MM.1S (cell line): ENCODE data around the gene MT1B.

ENCODE experiments used
- DNase-seq: peaks from one replicate; pipeline ENCODE4 v3.0.0-alpha.2; 2015
- H2AFZ ChIP-seq: fragments of 300-600 bp; sonication (generic); 2 replicates; pipeline ENCODE4 v1.6.0; 2016; ENCODE audit warnings: antibody characterized with exemption, low read length
- H3F3A ChIP-seq: fragments of 300-600 bp; sonication (generic); 2 replicates; pipeline ENCODE4 v1.6.1; 2016; ENCODE audit warnings: mild to moderate bottlenecking, antibody characterized with exemption, low read length, moderate library complexity, mixed read lengths; ENCODE audit not compliant: insufficient read depth
- H3K27ac ChIP-seq: fragments of 300-600 bp; sonication (generic); 2 replicates; pipeline ENCODE4 v1.5.1; 2016; ENCODE audit warnings: mild to moderate bottlenecking, low read length
- H3K27me3 ChIP-seq: fragments of 300-600 bp; sonication (generic); replicated peaks from 2 replicates; pipeline ENCODE4 v1.6.0; 2016; ENCODE audit warnings: low read length; ENCODE audit not compliant: insufficient read depth
- H3K36me3 ChIP-seq: fragments of 300-600 bp; sonication (generic); replicated peaks from 2 replicates; pipeline ENCODE4 v1.6.1; 2016; ENCODE audit warnings: mild to moderate bottlenecking, low read length, mixed read lengths; ENCODE audit not compliant: insufficient read depth
- H3K4me1 ChIP-seq: fragments of 300-600 bp; sonication (generic); 2 replicates; pipeline ENCODE4 v1.6.1; 2016; ENCODE audit warnings: low read length, mixed read lengths
- H3K4me2 ChIP-seq: fragments of 300-600 bp; sonication (generic); 2 replicates; pipeline ENCODE4 v1.6.0; 2016; ENCODE audit warnings: low read depth, low read length
- H3K4me3 ChIP-seq: fragments of 300-600 bp; sonication (generic); 2 replicates; pipeline ENCODE4 v1.5.1; 2016; ENCODE audit warnings: low read length, mixed read lengths
- H3K79me2 ChIP-seq: fragments of 300-600 bp; sonication (generic); 2 replicates; pipeline ENCODE4 v1.6.1; 2016; ENCODE audit warnings: mixed run types, low read length, mixed read lengths
- H3K9ac ChIP-seq: fragments of 300-600 bp; sonication (generic); 2 replicates; pipeline ENCODE4 v1.6.1; 2016; ENCODE audit warnings: low read length, mixed read lengths
- H3K9me2 ChIP-seq: fragments of 300-600 bp; sonication (generic); replicated peaks from 2 replicates; pipeline ENCODE4 v1.6.1; 2016; ENCODE audit warnings: mild to moderate bottlenecking, low read length, mixed read lengths; ENCODE audit not compliant: insufficient read depth
- H3K9me3 ChIP-seq: fragments of 300-600 bp; sonication (generic); replicated peaks from 2 replicates; pipeline ENCODE4 v1.6.1; 2016; ENCODE audit warnings: mild to moderate bottlenecking, low read length, mixed read lengths; ENCODE audit not compliant: insufficient read depth
- H4K20me1 ChIP-seq: fragments of 300-600 bp; sonication (generic); 2 replicates; pipeline ENCODE4 v1.6.1; 2016; ENCODE audit warnings: mild to moderate bottlenecking, low read length, moderate library complexity, mixed read lengths; ENCODE audit not compliant: insufficient read depth
- CTCF ChIP-seq: fragments of 300-600 bp; sonication (generic); IDR thresholded peaks from 2 replicates; pipeline ENCODE4 v1.5.1; 2016; ENCODE audit warnings: antibody characterized with exemption, low read length, mixed read lengths
- EZH2 ChIP-seq: fragments of 300-600 bp; sonication (generic); optimal IDR thresholded peaks from 2 replicates; pipeline ENCODE3; 2017; ENCODE audit warnings: low read depth, mild to moderate bottlenecking, antibody characterized with exemption, low read length, mixed read lengths
- EZH2phosphoT487 ChIP-seq: fragments of 300-600 bp; sonication (generic); IDR thresholded peaks from 2 replicates; pipeline ENCODE4 v1.6.1; 2018; ENCODE audit warnings: antibody characterized with exemption, low read length

Gene MT1B

GRCh38 chr16:56682703-56683397 is 31.2 kb downstream of the MT1B start:
- Histone ChIP-seq H3K4me2 (peak overlapping the region; percentile 90), H3K4me1 (no peaks in the 10 kb centered on the region), H3K9me2 (no peaks in the 10 kb centered on the region), H3K9ac (peak overlapping the region; percentile 50; the same call in 1 of the 2 replicates), H3K79me2 (no peaks in the 10 kb centered on the region), H2AFZ (peak overlapping the region; percentile 98), H3K27me3 (peaks cover 11% of the 10 kb centered on the region; the same call in 1 of the 2 replicates), H3K9me3 (no peaks in the 10 kb centered on the region), H3K27ac (no peak overlapping the region), H4K20me1 (no peaks in the 10 kb centered on the region), H3K36me3 (no peaks in the 10 kb centered on the region), H3F3A (no peaks in the 10 kb centered on the region), H3K4me3 (peak overlapping the region; percentile 71)
- TF ChIP-seq EZH2: no peak
- TF ChIP-seq EZH2phosphoT487: no peak
- TF ChIP-seq CTCF: no peak
- no peak for DNase-seq

DNA sequence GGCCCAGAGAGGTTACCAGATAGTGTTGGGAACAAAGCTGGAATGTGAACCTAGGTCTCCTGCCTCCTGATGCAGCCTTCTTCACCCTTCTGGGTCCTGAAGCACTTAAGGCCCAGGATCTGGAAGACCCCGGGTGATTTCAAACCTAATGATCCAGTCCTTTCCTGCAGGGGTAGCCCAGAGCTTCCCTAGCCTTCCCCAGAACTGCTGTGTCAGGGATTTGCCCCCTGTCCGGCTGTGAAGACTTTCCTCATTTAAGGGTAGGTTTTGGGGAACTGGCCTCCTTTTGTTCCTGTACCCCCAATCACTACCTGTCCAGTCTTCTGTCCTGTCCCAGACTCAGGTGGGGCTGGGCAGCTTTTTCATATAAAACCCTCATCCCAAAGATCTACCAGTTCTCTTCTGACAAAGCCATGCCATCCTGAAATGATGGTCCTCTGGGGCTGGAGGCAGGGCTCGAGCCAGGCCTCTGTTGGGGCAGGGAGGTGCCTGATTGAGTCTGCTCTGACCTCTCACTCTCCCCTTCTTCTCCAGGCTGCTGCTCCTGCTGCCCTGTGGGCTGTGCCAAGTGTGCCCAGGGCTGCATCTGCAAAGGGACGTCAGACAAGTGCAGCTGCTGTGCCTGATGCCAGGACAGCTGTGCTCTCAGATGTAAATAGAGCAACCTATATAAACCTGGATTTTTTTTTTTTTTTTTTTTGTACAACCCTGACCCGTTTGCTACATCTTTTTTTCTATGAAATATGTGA is 31.9 kb downstream of the MT1B start:
- Histone ChIP-seq H3K27ac (no peak overlapping the region), H3K4me1 (no peaks in the 10 kb centered on the region), H3K9me2 (no peaks in the 10 kb centered on the region), H3K9me3 (no peaks in the 10 kb centered on the region), H2AFZ (no peak overlapping the region), H3K27me3 (0 out of 2 replicates have a peak, but pooled peaks cover 8% of the 10 kb centered on the region), H3K9ac (no peak overlapping the region), H3K4me3 (no peak overlapping the region), H3F3A (no peaks in the 10 kb centered on the region), H3K4me2 (no peak overlapping the region), H3K36me3 (no peaks in the 10 kb centered on the region), H3K79me2 (no peaks in the 10 kb centered on the region), H4K20me1 (no peaks in the 10 kb centered on the region)
- no peak for DNase-seq
- TF ChIP-seq CTCF (no peak), EZH2 (no peak), EZH2phosphoT487 (no peak)

GRCh38 chr16:56684256-56684925 is 32.7 kb downstream of the MT1B start:
- Histone ChIP-seq H4K20me1 (no peaks in the 10 kb centered on the region), H3F3A (no peaks in the 10 kb centered on the region), H3K4me3 (no peak overlapping the region), H3K27ac (no peak overlapping the region), H3K9me3 (no peaks in the 10 kb centered on the region), H3K9me2 (no peaks in the 10 kb centered on the region), H3K4me2 (no peak overlapping the region), H3K27me3 (0 out of 2 replicates have a peak, but pooled peaks cover 10% of the 10 kb centered on the region), H3K4me1 (no peaks in the 10 kb centered on the region), H3K36me3 (no peaks in the 10 kb centered on the region), H3K9ac (no peak overlapping the region), H2AFZ (no peak overlapping the region), H3K79me2 (no peaks in the 10 kb centered on the region)
- TF ChIP-seq EZH2 (no peak), EZH2phosphoT487 (no peak)
- DNase-seq: no peak
